H4 (cell line): ENCODE data around the gene AKNAD1. TPM values are rescaled to one million over a fixed set of nuclear protein-coding genes. Genes with fewer than 3 reads are reported as not detected.
A peak's percentile ranks its signal among the peaks of the same experiment; 100 is the strongest.

ENCODE experiments used
- DNase-seq: peaks from one replicate; pipeline ENCODE4 v3.0.0-alpha.2; 2015; ENCODE audit warnings: low spot score
- total RNA-seq: library from RNA; depleted of rRNA; stranded (reverse); fragments of >200 nt; shearing (Covaris generic); gene quantifications from 2 replicates; pipeline ENCODE4 v1.2.3, GENCODE V29; 2014

Gene AKNAD1
- total RNA-seq, 1 experiment from 2014 or later: 0.95 TPM

- peak; percentile 95 for DNase-seq
These were observed 26.5 kb downstream of the AKNAD1 start for GRCh38 chr1:108830119-108831008.

GRCh38 chr1:108829498-108829916, 27.4 kb downstream of the AKNAD1 start:
- no peak for DNase-seq

GRCh38 chr1:108828074-108828961, 28.6 kb downstream of the AKNAD1 start:
- DNase-seq: peak; percentile 77

GRCh38 chr1:108826081-108826635, 30.7 kb downstream of the AKNAD1 start:
- DNase-seq: no peak

GRCh38 chr1:108824051-108824450, 32.8 kb downstream of the AKNAD1 start:
- no peak for DNase-seq

- DNase-seq: no peak
These were observed 33.3 kb downstream of the AKNAD1 start for GRCh38 chr1:108823632-108824031.

- DNase-seq: no peak
These were observed 37.0 kb downstream of the AKNAD1 start for GRCh38 chr1:108819878-108820277.

GRCh38 chr1:108817811-108818210, 39.1 kb downstream of the AKNAD1 start:
- DNase-seq: no peak

GRCh38 chr1:108817016-108817415, 39.9 kb downstream of the AKNAD1 start:
- peak; percentile 95 for DNase-seq

- DNase-seq: peak; percentile 90
These were observed 40.6 kb downstream of the AKNAD1 start for GRCh38 chr1:108816049-108816893.

GRCh38 chr1:108815566-108815965, 41.3 kb downstream of the AKNAD1 start:
- no peak for DNase-seq

- peak; percentile 21 for DNase-seq
These were observed 42.4 kb downstream of the AKNAD1 start for GRCh38 chr1:108814343-108815125.

- no peak for DNase-seq
These were observed 43.6 kb downstream of the AKNAD1 start for GRCh38 chr1:108813326-108813725.

- no peak for DNase-seq
These were observed 45.3 kb downstream of the AKNAD1 start for GRCh38 chr1:108811611-108812010.

- DNase-seq: no peak
These were observed 48.5 kb downstream of the AKNAD1 start for GRCh38 chr1:108808438-108808837.

- DNase-seq: no peak
These were observed 53.3 kb downstream of the AKNAD1 start for GRCh38 chr1:108803548-108803947.

GRCh38 chr1:108801101-108801500, 55.8 kb downstream of the AKNAD1 start:
- DNase-seq: no peak

GRCh38 chr1:108799001-108799400, 57.9 kb downstream of the AKNAD1 start:
- no peak for DNase-seq

- DNase-seq: no peak
These were observed 64.5 kb downstream of the AKNAD1 start for GRCh38 chr1:108792420-108792819.

- DNase-seq: no peak
These were observed 65.1 kb downstream of the AKNAD1 start for GRCh38 chr1:108791790-108792189.
